ENCODE data around the gene INPP5E.

Gene INPP5E

DNA sequence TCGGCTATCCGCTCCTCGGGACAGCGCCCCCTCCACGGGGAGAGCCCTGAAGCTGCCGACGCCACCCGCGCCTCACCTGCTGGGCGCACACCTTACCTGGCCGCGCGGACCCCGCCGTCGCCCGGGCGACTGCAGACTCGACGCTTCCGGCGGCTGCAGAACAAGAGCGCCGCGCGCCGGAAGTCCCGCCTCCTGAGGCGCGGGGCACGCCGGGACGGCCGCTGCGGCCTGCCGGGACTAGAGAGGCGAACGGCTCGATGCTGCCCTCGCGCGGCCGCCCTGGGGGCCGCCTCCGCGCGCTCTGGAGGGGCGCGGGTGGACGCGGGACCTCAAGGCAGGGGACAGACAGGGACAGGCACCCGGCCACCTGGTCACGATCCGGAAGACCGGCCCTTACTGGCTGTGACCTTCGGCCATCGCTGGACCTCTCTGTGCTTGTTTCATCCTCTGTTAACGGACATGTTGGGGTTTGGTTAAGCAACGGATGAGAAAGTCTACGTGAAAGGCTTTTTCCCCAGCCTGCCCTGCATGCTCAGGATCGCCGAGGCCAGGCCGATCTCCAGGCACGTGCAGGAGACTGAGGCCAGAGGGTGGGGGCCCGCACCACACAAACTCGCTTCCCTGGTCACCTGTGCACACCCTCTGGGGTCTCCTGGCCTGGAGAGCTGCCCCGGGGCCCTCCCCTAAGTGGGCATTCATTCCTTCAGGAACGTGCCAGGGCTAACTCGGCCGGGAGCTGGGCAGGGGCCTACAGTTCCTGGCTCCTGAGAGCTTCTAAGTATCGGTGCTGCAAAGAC lies 39.4 kb downstream of the INPP5E start, which contains the start of gene SNAPC4:
SNAPC4 (minus strand) TSS at position 133 of the 797 bp plus-strand sequence. CDS start 1,742 bp downstream, outside the sequence.
- peak; percentile 51 for DNase-seq (ENCODE audit: extremely low read depth, low read depth)
- TF ChIP-seq CTCF (IDR thresholded peaks at IDR 0.05; ENCODE audit: low read depth, low read length): peak; percentile 54

GRCh38 chr9:136399176-136400037 lies 40.2 kb downstream of the INPP5E start:
- no peak for TF ChIP-seq CTCF (IDR thresholded peaks at IDR 0.05; ENCODE audit: low read depth, low read length)
- DNase-seq (ENCODE audit: extremely low read depth, low read depth): no peak

GRCh38 chr9:136398286-136398685 lies 41.4 kb downstream of the INPP5E start:
- TF ChIP-seq CTCF (IDR thresholded peaks at IDR 0.05; ENCODE audit: low read depth, low read length): no peak
- DNase-seq (ENCODE audit: extremely low read depth, low read depth): no peak

DNA sequence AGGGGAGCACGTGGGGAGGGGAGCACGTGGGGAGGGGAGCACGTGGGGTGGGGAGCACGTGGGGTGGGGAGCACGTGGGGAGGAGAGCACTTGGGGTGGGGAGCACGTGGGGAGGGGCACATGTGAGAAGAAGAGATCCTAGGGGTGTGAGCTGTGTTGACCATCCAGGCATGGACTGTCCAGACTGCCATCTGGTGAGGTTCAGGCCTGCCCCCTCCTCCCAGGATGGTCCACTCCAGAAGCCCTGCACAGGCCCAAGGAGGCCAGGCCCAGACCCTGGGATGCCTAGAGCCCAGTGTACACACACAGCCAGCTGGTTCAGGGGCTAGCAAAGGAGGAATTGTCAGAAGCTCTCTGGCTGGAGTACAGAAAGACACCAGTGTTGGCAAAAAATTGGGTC lies 42.0 kb downstream of the INPP5E start:
- DNase-seq (ENCODE audit: extremely low read depth, low read depth): no peak
- TF ChIP-seq CTCF (IDR thresholded peaks at IDR 0.05; ENCODE audit: low read depth, low read length): no peak

- no peak for DNase-seq (ENCODE audit: extremely low read depth, low read depth)
- no peak for TF ChIP-seq CTCF (IDR thresholded peaks at IDR 0.05; ENCODE audit: low read depth, low read length)
Measured at GRCh38 chr9:136396219-136396515, 43.5 kb downstream of the INPP5E start.

DNA sequence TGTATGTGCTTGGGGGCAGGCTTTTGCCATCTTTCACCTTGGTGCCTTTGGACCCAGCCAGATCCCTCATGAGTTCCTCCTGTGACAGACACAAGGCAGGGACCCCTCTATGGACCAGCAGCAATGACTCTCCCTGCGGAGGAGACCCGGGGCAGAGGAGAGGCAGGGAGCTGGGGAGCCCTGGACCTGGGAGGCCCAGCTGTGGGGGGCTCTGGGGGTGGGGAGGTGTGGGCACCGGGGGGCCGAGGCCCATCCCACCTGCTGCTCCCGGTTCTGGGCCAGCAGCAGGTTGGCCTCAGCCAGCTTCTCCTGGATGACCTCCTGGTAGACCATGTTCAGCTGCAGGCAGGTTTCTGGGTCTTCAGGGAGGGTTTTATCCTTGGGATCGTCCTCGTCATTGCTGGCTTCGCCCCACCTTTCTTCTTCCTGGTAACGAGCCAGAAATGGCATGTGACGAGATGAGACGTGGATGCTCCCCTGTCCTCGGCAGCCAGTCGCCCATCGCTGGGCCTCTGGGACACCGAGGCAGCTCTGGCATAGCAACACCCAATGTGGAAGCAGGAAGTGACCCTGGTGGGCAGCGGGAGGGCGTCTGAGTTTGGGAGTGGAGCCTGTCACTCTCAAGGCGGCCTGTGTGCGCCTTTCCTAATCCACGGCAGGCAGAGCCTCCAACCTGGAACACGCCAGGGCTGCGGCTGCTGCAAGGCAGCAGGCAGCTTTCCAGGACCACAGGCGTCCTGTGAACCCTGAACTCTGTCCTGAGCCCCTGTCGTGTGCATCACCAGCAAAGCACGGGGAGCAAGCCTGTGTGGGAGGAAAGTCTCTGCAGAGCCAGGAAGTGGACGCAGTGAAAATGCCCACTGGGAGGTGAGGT lies 44.1 kb downstream of the INPP5E start:
- DNase-seq (ENCODE audit: extremely low read depth, low read depth): no peak
- TF ChIP-seq CTCF (IDR thresholded peaks at IDR 0.05; ENCODE audit: low read depth, low read length): no peak
